CD8-positive, alpha-beta memory T cell (primary cell): ENCODE measurements around the gene MTCP1. TPM values are rescaled to one million over a fixed set of nuclear protein-coding genes. Genes with fewer than 3 reads are reported as not detected.

Source experiments
- CTCF ChIA-PET: fragments of 350-600 bp; sonication (Branson Sonifier 250); formaldehyde crosslinking; loops from one replicate; lab custom pipeline; 2021; ENCODE audit warnings: antibody characterized with exemption; lab: Charles Lee
- POLR2A ChIA-PET: fragments of 350-600 bp; sonication (Branson Sonifier 250); formaldehyde crosslinking; loops from one replicate; lab custom pipeline; 2021; ENCODE audit warnings: antibody characterized with exemption; lab: Charles Lee
- DNase-seq, 5 donors: peaks; one replicate each; pipeline versions ENCODE4 v3.0.0 to v3.0.0-alpha.2; 2020 to 2022; ENCODE audit warnings: mixed read lengths in 1 of 5
- H3K27ac ChIP-seq: one replicate; pipeline ENCODE4 v1.7.0; 2013; ENCODE audit warnings: low read depth, mild to moderate bottlenecking, low read length, moderate library complexity
- H3K27me3 ChIP-seq: 2 replicates; pipeline ENCODE4 v1.7.0; 2013; ENCODE audit warnings: low read length, mild to moderate bottlenecking; ENCODE audit not compliant: insufficient read depth, poor library complexity, severe bottlenecking
- H3K36me3 ChIP-seq: 2 replicates; pipeline ENCODE4 v1.7.0; 2013; ENCODE audit warnings: mild to moderate bottlenecking, low read length, moderate library complexity; ENCODE audit not compliant: insufficient read depth
- H3K4me1 ChIP-seq: 2 replicates; pipeline ENCODE4 v1.7.0; 2013; ENCODE audit warnings: mild to moderate bottlenecking, low read length, moderate library complexity; ENCODE audit not compliant: insufficient read depth
- H3K4me3 ChIP-seq: 2 replicates; pipeline ENCODE4 v1.7.0; 2013; ENCODE audit warnings: mild to moderate bottlenecking, low read length
- H3K9me3 ChIP-seq: 2 replicates; pipeline ENCODE4 v1.7.0; 2013; ENCODE audit warnings: mild to moderate bottlenecking, low read length
- H3K27ac Mint-ChIP-seq, 8 donors: one replicate each; pipeline ENCODE4 v1.8.0; 2020 to 2021; ENCODE audit warnings: mixed read lengths in 8 of 8, mild to moderate bottlenecking in 6 of 8, inconsistent platforms in 3 of 8, moderate library complexity in 3 of 8
- H3K27me3 Mint-ChIP-seq, 2 donors: one replicate each; pipeline ENCODE4 v1.8.0; 2020 to 2021; ENCODE audit warnings: mixed read lengths in 2 of 2, mild to moderate bottlenecking in 1 of 2, moderate library complexity in 1 of 2
- H3K36me3 Mint-ChIP-seq, 3 donors: one replicate each; pipeline ENCODE4 v1.8.0; 2020 to 2021; ENCODE audit warnings: mixed read lengths in 3 of 3, inconsistent platforms in 1 of 3, mild to moderate bottlenecking in 1 of 3
- H3K4me1 Mint-ChIP-seq, 3 donors: one replicate each; pipeline ENCODE4 v1.8.0; 2020 to 2021; ENCODE audit warnings: mixed read lengths in 3 of 3, inconsistent platforms in 1 of 3, mild to moderate bottlenecking in 1 of 3
- H3K4me3 Mint-ChIP-seq, 7 donors: one replicate each; pipeline ENCODE4 v1.8.0; 2020 to 2021; ENCODE audit warnings: mixed read lengths in 7 of 7, mild to moderate bottlenecking in 6 of 7, moderate library complexity in 4 of 7, inconsistent platforms in 2 of 7
- H3K9me3 Mint-ChIP-seq, 5 donors: one replicate each; pipeline ENCODE4 v1.8.0; 2020 to 2022; ENCODE audit warnings: mixed read lengths in 5 of 5, mild to moderate bottlenecking in 3 of 5, moderate library complexity in 2 of 5, inconsistent platforms in 1 of 5
- polyA plus RNA-seq: library from polyadenylated mRNA; unstranded; fragments of 300-500 nt; fragmentation: Illumina TruSeq; gene quantifications from one replicate; pipeline ENCODE4 v1.2.3, GENCODE V29; 2021
- total RNA-seq, 2 experiments: library from RNA; stranded (reverse); gene quantifications; one replicate each; pipeline ENCODE4 v1.2.3, GENCODE V29; 2021

MTCP1 gene
- total and polyA plus RNA-seq, 3 experiments from 2014 or later = 21.8 to 24.2 (median 22.6) TPM

DNA sequence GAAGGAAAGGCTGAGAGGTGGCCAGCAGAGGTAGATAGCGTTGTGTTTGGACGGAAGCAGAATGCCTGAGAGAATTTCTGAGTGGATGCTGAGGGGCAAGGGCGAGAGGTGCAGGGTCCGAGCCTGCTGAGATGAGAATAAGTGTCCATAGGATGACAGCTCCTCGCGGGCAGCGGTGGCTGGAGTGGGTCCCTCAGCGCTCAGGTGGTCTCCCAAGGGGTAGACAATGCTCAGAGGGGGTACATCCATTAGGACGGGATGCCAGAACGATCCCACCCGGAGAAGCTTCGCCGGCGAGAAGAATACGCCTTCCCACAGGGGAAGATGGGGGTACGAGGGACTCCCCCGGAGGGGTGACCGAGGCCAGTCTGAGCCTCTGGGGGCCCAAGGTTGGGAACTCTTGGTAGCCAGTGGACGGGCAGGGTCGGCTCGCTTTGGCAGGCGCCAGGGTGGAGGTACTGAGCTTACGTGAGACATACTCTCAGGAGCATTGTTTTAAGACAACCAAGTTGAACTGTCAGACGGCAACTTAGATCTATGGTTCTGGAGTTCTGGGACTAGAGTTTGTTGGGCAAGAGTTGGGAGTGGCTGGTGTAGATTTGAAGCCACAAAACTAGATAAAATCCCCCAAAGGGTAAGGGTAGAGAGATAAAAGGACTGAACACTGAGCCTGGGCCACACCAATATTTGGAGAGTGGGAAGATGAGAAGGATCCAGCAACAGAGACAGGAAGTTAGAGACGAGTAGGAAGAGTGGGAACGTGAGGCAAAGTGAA is 16.2 kb upstream of the MTCP1 start:
- H3K4me1 Mint-ChIP-seq = no peaks in the 10 kb centered on the region
- CTCF ChIA-PET = interaction anchor here (0.6 to 1.9 kb wide), 8 partner anchors 10 to 107 kb away, joined by 3 to 8 read pairs (median 4); no protein-coding TSS in a partner anchor
- H3K4me1 ChIP-seq = no peaks in the 10 kb centered on the region
- POLR2A ChIA-PET = no interaction called here
- H3K4me3 Mint-ChIP-seq = peak overlapping the region in 1 of 7 donors; percentile 10
- H3K27me3 ChIP-seq = no peaks in the 10 kb centered on the region
- H3K9me3 ChIP-seq = no peaks in the 10 kb centered on the region
- H3K27ac Mint-ChIP-seq = peak overlapping the region in 3 of 8 donors; percentile 15 to 68 (median 52)
- H3K4me3 ChIP-seq = no peak overlapping the region
- H3K36me3 Mint-ChIP-seq = peaks cover 0 to 47% (median 7%) of the 10 kb centered on the region in 3 donors
- H3K36me3 ChIP-seq = no peaks in the 10 kb centered on the region
- peaks cover 0 to 4% of the 10 kb centered on the region in 2 donors for H3K27me3 Mint-ChIP-seq
- no peak for DNase-seq
- no peak overlapping the region for H3K27ac ChIP-seq
- H3K9me3 Mint-ChIP-seq = no peaks in the 10 kb centered on the region

- peak; percentile 7 to 53 (median 24) for DNase-seq
- Mint-ChIP-seq H3K27ac (peak overlapping the region in 2 of 8 donors; percentile 16 to 60), H3K4me3 (no peak overlapping the region), H3K27me3 (peaks cover 0 to 4% of the 10 kb centered on the region in 2 donors), H3K36me3 (peaks cover 0 to 48% (median 7%) of the 10 kb centered on the region in 3 donors), H3K9me3 (no peaks in the 10 kb centered on the region), H3K4me1 (no peaks in the 10 kb centered on the region)
- Histone ChIP-seq H3K4me1 (no peaks in the 10 kb centered on the region), H3K9me3 (no peaks in the 10 kb centered on the region), H3K4me3 (no peak overlapping the region), H3K36me3 (no peaks in the 10 kb centered on the region), H3K27ac (no peak overlapping the region), H3K27me3 (no peaks in the 10 kb centered on the region)
- CTCF ChIA-PET = interaction anchor here (0.6 to 1.9 kb wide), 9 partner anchors 9 to 106 kb away, joined by 3 to 8 read pairs (median 3); no protein-coding TSS in a partner anchor
- POLR2A ChIA-PET = no interaction called here
Observed at GRCh38 chrX:155086202-155086840, 15.4 kb upstream of the MTCP1 start.

- H3K4me1 Mint-ChIP-seq = peaks cover 40 to 66% (median 64%) of the 10 kb centered on the region in 3 donors
- Histone ChIP-seq H3K27me3 (no peaks in the 10 kb centered on the region), H3K27ac (peak overlapping the region; percentile 86), H3K9me3 (no peaks in the 10 kb centered on the region), H3K4me3 (peak overlapping the region; percentile 81), H3K36me3 (no peaks in the 10 kb centered on the region), H3K4me1 (peaks cover 21% of the 10 kb centered on the region)
- CTCF ChIA-PET = no interaction called here
- H3K9me3 Mint-ChIP-seq = peaks cover 0 to 2% (median 0%) of the 10 kb centered on the region in 5 donors
- peak overlapping the region; percentile 88 to 95 (median 89) for H3K4me3 Mint-ChIP-seq
- DNase-seq = no peak
- H3K27ac Mint-ChIP-seq = peak overlapping the region; percentile 89 to 97 (median 94)
- peaks cover 0 to 43% (median 8%) of the 10 kb centered on the region in 3 donors for H3K36me3 Mint-ChIP-seq
- POLR2A ChIA-PET = interaction anchor here (1.4 kb wide), 1 partner anchor 45 kb away, joined by 9 read pairs; the partner anchor contains the start of gene FUNDC2
- peaks cover 0 to 2% of the 10 kb centered on the region in 2 donors for H3K27me3 Mint-ChIP-seq
Observed at GRCh38 chrX:155071694-155072280, 851 bp upstream of the MTCP1 start.

GRCh38 chrX:155070663-155070974 is 317 bp downstream of the MTCP1 start:
- no peaks in the 10 kb centered on the region for H3K36me3 ChIP-seq
- H3K27ac ChIP-seq = peak overlapping the region; percentile 79
- H3K9me3 Mint-ChIP-seq = peaks cover 0 to under 1% (median 0%) of the 10 kb centered on the region in 5 donors
- no peaks in the 10 kb centered on the region for H3K27me3 ChIP-seq
- peaks cover 21% of the 10 kb centered on the region for H3K4me1 ChIP-seq
- peak in 1 of 5 donors; percentile 12 for DNase-seq
- peak overlapping the region; percentile 78 for H3K4me3 ChIP-seq
- peak overlapping the region; percentile 75 to 94 (median 87) for H3K4me3 Mint-ChIP-seq
- no peaks in the 10 kb centered on the region for H3K9me3 ChIP-seq
- H3K27ac Mint-ChIP-seq = peak overlapping the region; percentile 87 to 96 (median 90)
- H3K27me3 Mint-ChIP-seq = peaks cover 0 to 2% of the 10 kb centered on the region in 2 donors
- POLR2A ChIA-PET = interaction anchor here (1.4 kb wide), 1 partner anchor 44 kb away, joined by 10 read pairs; the partner anchor contains the start of gene FUNDC2
- peaks cover 40 to 70% (median 62%) of the 10 kb centered on the region in 3 donors for H3K4me1 Mint-ChIP-seq
- CTCF ChIA-PET = interaction anchor here (1.0 kb wide), 2 partner anchors 14 to 42 kb away, joined by 3 to 4 read pairs; no protein-coding TSS in a partner anchor
- peaks cover 0 to 33% (median 7%) of the 10 kb centered on the region in 3 donors for H3K36me3 Mint-ChIP-seq

DNA sequence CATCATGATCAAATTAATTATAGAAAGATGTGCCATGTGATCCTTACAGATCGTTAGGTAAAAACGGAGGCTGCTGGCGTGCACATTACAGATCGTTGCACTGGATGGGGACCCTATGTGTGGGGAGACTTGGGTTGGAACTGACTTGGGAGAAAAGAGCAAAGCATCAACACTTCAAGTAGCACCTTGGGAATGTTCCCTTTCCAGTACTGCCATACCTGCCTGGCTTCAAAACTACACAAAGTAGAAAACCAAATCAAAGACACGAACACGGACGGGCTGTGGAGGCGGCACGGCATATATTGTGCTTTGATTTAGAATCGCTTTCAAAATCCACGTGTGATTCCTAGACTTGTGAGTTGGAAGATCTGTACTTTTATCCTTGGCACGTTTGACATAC is 898 bp downstream of the MTCP1 start:
- Mint-ChIP-seq H3K9me3 (no peaks in the 10 kb centered on the region), H3K36me3 (peaks cover 0 to 32% (median 2%) of the 10 kb centered on the region in 3 donors), H3K27ac (peak overlapping the region in 7 of 8 donors; percentile 87 to 96 (median 91)), H3K4me1 (peaks cover 34 to 64% (median 56%) of the 10 kb centered on the region in 3 donors), H3K4me3 (peak overlapping the region; percentile 75 to 94 (median 87)), H3K27me3 (peaks cover 0 to 2% of the 10 kb centered on the region in 2 donors)
- Histone ChIP-seq H3K27me3 (no peaks in the 10 kb centered on the region), H3K27ac (peak overlapping the region; percentile 79), H3K36me3 (no peaks in the 10 kb centered on the region), H3K9me3 (no peaks in the 10 kb centered on the region), H3K4me1 (peaks cover 21% of the 10 kb centered on the region), H3K4me3 (peak overlapping the region; percentile 78)
- ChIA-PET CTCF (interaction anchor here (1.0 kb wide), 2 partner anchors 13 to 42 kb away, joined by 3 to 4 read pairs; no protein-coding TSS in a partner anchor), POLR2A (interaction anchor here (1.4 kb wide), 1 partner anchor 43 kb away, joined by 10 read pairs; the partner anchor contains the start of gene FUNDC2)
- DNase-seq = no peak

DNA sequence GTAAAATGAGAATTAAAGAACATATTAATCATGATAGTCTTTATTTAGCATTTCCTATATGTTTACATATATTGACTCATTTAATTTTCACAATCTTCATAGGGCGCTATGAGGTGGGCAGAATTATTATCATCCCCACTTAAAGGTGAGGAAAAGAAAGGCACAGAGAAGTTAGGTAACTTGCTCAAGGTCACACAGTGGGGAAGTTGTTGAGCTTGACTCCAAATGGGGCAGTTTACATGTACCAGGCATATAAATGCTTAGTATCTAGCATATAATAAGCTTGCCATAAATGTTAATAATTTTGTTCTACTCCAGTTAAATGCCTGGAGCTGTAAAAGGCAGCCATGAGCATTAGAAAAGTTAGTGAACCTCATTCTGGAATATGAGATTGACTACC is 1.5 kb downstream of the MTCP1 start:
- DNase-seq = no peak
- Histone ChIP-seq H3K27me3 (no peaks in the 10 kb centered on the region), H3K36me3 (no peaks in the 10 kb centered on the region), H3K4me3 (no peak overlapping the region), H3K27ac (no peak overlapping the region), H3K4me1 (peaks cover 21% of the 10 kb centered on the region), H3K9me3 (no peaks in the 10 kb centered on the region)
- no peaks in the 10 kb centered on the region for H3K9me3 Mint-ChIP-seq
- peaks cover 0 to 2% of the 10 kb centered on the region in 2 donors for H3K27me3 Mint-ChIP-seq
- H3K27ac Mint-ChIP-seq = peak overlapping the region in 5 of 8 donors; percentile 40 to 94 (median 89)
- CTCF ChIA-PET = no interaction called here
- POLR2A ChIA-PET = interaction anchor here (1.4 kb wide), 1 partner anchor 43 kb away, joined by 10 read pairs; the partner anchor contains the start of gene FUNDC2
- peaks cover 0 to 34% (median 2%) of the 10 kb centered on the region in 3 donors for H3K36me3 Mint-ChIP-seq
- H3K4me1 Mint-ChIP-seq = peaks cover 34 to 62% (median 53%) of the 10 kb centered on the region in 3 donors
- H3K4me3 Mint-ChIP-seq = peak overlapping the region; percentile 75 to 94 (median 87)

GRCh38 chrX:155068165-155068564 is 2.8 kb downstream of the MTCP1 start:
- no peak for DNase-seq
- Histone ChIP-seq H3K9me3 (no peaks in the 10 kb centered on the region), H3K36me3 (no peaks in the 10 kb centered on the region), H3K27ac (no peak overlapping the region), H3K27me3 (no peaks in the 10 kb centered on the region), H3K4me1 (peaks cover 21% of the 10 kb centered on the region), H3K4me3 (no peak overlapping the region)
- peak overlapping the region in 4 of 8 donors; percentile 18 to 47 (median 44) for H3K27ac Mint-ChIP-seq
- H3K9me3 Mint-ChIP-seq = no peaks in the 10 kb centered on the region
- H3K36me3 Mint-ChIP-seq = peaks cover 0 to 26% (median 0%) of the 10 kb centered on the region in 3 donors
- CTCF ChIA-PET = no interaction called here
- peak overlapping the region in 1 of 7 donors; percentile 60 for H3K4me3 Mint-ChIP-seq
- H3K4me1 Mint-ChIP-seq = peaks cover 24 to 50% (median 40%) of the 10 kb centered on the region in 3 donors
- POLR2A ChIA-PET = no interaction called here
- H3K27me3 Mint-ChIP-seq = peaks cover 0 to 2% of the 10 kb centered on the region in 2 donors
